SK-N-SH (cell line): Measurements from ENCODE around the gene PNPLA1. TPM values are rescaled to one million over a fixed set of nuclear protein-coding genes. Genes with fewer than 3 reads are reported as not detected.

Experiments used
- CTCF ChIA-PET: fragments of 300-600, 350-600 bp; formaldehyde crosslinking; extraction: SDS; loops from one replicate; lab custom pipeline; 2021; lab: Yijun Ruan, JAX
- POLR2A ChIA-PET: fragments of 350-600 bp; sonication (Branson Sonifier 250); formaldehyde crosslinking; extraction: SDS; loops from one replicate; lab custom pipeline; 2020; ENCODE audit warnings: antibody characterized with exemption, inconsistent platforms; lab: Yijun Ruan, JAX
- DNase-seq: peaks from one replicate; pipeline ENCODE4 v3.0.0; 2012
- H2AFZ ChIP-seq: fragments of 200-600 bp; sonication (generic); 2 replicates; pipeline ENCODE4 v1.8.1; 2016; ENCODE audit warnings: antibody characterized with exemption, mild to moderate bottlenecking, low read depth
- H3F3A ChIP-seq: fragments of 200-600 bp; sonication (generic); replicated peaks from 2 replicates; pipeline ENCODE3; 2016; ENCODE audit warnings: antibody characterized with exemption, mild to moderate bottlenecking; ENCODE audit not compliant: insufficient read depth
- H3K27ac ChIP-seq, 2 experiments: fragments of 200-500 bp in 1 of 2; fragments of 200-600 bp in 1 of 2; sonication (Bioruptor generic) in 1 of 2; sonication (generic), shearing (Covaris generic) in 1 of 2; 2 replicates each; pipeline versions ENCODE4 v1.5.1 to v1.6.1; 2014 to 2016; ENCODE audit warnings: low read depth in 2 of 2, inconsistent platforms in 1 of 2, low read length in 1 of 2, mild to moderate bottlenecking in 1 of 2, mixed read lengths in 1 of 2
- H3K27me3 ChIP-seq: fragments of 200-600 bp; sonication (generic), shearing (Covaris generic); 2 replicates; pipeline ENCODE4 v1.6.1; 2016; ENCODE audit warnings: mixed run types; ENCODE audit not compliant: insufficient read depth
- H3K36me3 ChIP-seq, 2 experiments: fragments of 200-500 bp in 1 of 2; fragments of 200-600 bp in 1 of 2; sonication (Bioruptor generic) in 1 of 2; sonication (generic) in 1 of 2; replicated peaks in 1 of 2; 2 replicates each; pipeline versions ENCODE3 to v1.5.1; 2014 to 2016; ENCODE audit warnings: low read length in 1 of 2, mild to moderate bottlenecking in 1 of 2; ENCODE audit not compliant: insufficient read depth in 2 of 2, control insufficient read depth in 1 of 2
- H3K4me1 ChIP-seq, 2 experiments: fragments of 200-500 bp in 1 of 2; fragments of 200-600 bp in 1 of 2; sonication (Bioruptor generic) in 1 of 2; sonication (generic), shearing (Covaris generic) in 1 of 2; 2 replicates each; pipeline versions ENCODE4 v1.5.1 to v1.6.1; 2014 to 2016; ENCODE audit warnings: low read depth in 1 of 2, low read length in 1 of 2, mixed run types in 1 of 2; ENCODE audit not compliant: insufficient read depth in 2 of 2, control insufficient read depth in 1 of 2
- H3K4me2 ChIP-seq: fragments of 200-600 bp; sonication (generic), shearing (Covaris generic); 2 replicates; pipeline ENCODE4 v1.6.1; 2017; ENCODE audit warnings: mixed run types
- H3K4me3 ChIP-seq, 2 experiments: fragments of 200-500 bp in 1 of 2; fragments of 200-600 bp in 1 of 2; sonication (Bioruptor generic) in 1 of 2; sonication (generic), shearing (Covaris generic) in 1 of 2; 2 replicates each; pipeline versions ENCODE4 v1.5.1 to v1.8.1; 2014 to 2016; ENCODE audit warnings: low read depth in 2 of 2, inconsistent platforms in 1 of 2, low read length in 1 of 2, mild to moderate bottlenecking in 1 of 2, mixed read lengths in 1 of 2, moderate library complexity in 1 of 2
- H3K79me2 ChIP-seq: fragments of 200-600 bp; sonication (generic); 2 replicates; pipeline ENCODE4 v1.8.1; 2017; ENCODE audit warnings: mild to moderate bottlenecking; ENCODE audit not compliant: insufficient read depth
- H3K9ac ChIP-seq: fragments of 200-600 bp; sonication (generic); 2 replicates; pipeline ENCODE4 v1.6.1; 2017; ENCODE audit warnings: mixed run types
- H3K9me2 ChIP-seq: fragments of 200-600 bp; sonication (generic); 2 replicates; pipeline ENCODE4 v1.6.1; 2017; ENCODE audit warnings: mixed run types
- H3K9me3 ChIP-seq: fragments of 200-600 bp; sonication (generic); 2 replicates; pipeline ENCODE4 v1.6.1; 2017; ENCODE audit warnings: mixed run types, mild to moderate bottlenecking, moderate library complexity
- H4K20me1 ChIP-seq: fragments of 200-600 bp; sonication (generic); 2 replicates; pipeline ENCODE4 v1.6.1; 2017; ENCODE audit warnings: mild to moderate bottlenecking, mixed run types; ENCODE audit not compliant: insufficient read depth
- FOXM1 ChIP-seq: IDR thresholded peaks from 2 replicates; pipeline ENCODE4 v1.4.0; 2012; ENCODE audit warnings: low read depth, mild to moderate bottlenecking
- GATA2 ChIP-seq: sonication (generic); formaldehyde crosslinking; IDR thresholded peaks from 2 replicates; pipeline ENCODE4 v1.5.0; 2020; ENCODE audit warnings: mild to moderate bottlenecking, missing genetic modification reagents
- MXI1 ChIP-seq: IDR thresholded peaks from 2 replicates; pipeline ENCODE4 v1.6.1; 2012; ENCODE audit warnings: mild to moderate bottlenecking, low read depth, low read length, improper control_type of control experiment
- RAD21 ChIP-seq: IDR thresholded peaks from 2 replicates; pipeline ENCODE4 v1.6.1; 2012; ENCODE audit warnings: mild to moderate bottlenecking, low read length
- RFX5 ChIP-seq: IDR thresholded peaks from 2 replicates; pipeline ENCODE4 v1.6.1; 2012; ENCODE audit warnings: mild to moderate bottlenecking, improper control_type of control experiment, low read length
- SMC3 ChIP-seq: IDR thresholded peaks from 2 replicates; pipeline ENCODE4 v1.6.1; 2012; ENCODE audit warnings: low read depth, low read length, improper control_type of control experiment
- TCF12 ChIP-seq: IDR thresholded peaks from 2 replicates; pipeline ENCODE4 v1.4.0; 2012
- TEAD4 ChIP-seq: IDR thresholded peaks from 2 replicates; pipeline ENCODE4 v1.4.0; 2012; ENCODE audit warnings: mild to moderate bottlenecking, borderline replicate concordance; ENCODE audit not compliant: insufficient read depth
- USF2 ChIP-seq: fragments of 150-350 bp; IDR thresholded peaks from 2 replicates; pipeline ENCODE4 v1.6.1; 2017; ENCODE audit warnings: antibody characterized with exemption, low read length, low read depth, borderline replicate concordance
- YY1 ChIP-seq: IDR thresholded peaks from 2 replicates; pipeline ENCODE4 v1.4.0; 2012; ENCODE audit warnings: low read depth, mild to moderate bottlenecking
- WGBS: methylation state at CpG from one replicate; pipeline ENCODE4 v1.1.6; 2017; ENCODE audit warnings: low lambda C conversion rate; 5-methylcytosine and 5-hydroxymethylcytosine counted together
- polyA plus RNA-seq, 3 experiments: library from polyadenylated mRNA; depleted of rRNA; stranded (reverse); fragments of >200 nt; gene quantifications; 2 replicates each; pipeline ENCODE4 v1.2.3, GENCODE V29; 2012
- TF ChIP-seq, protein P1 (sequence below): IDR thresholded peaks from 2 replicates; pipeline ENCODE4 v1.6.1; 2012; ENCODE audit warnings: mild to moderate bottlenecking, low read depth, low read length, moderate library complexity
- TF ChIP-seq, protein P2 (sequence below): fragments of 200-600 bp; sonication (generic); IDR thresholded peaks from 2 replicates; pipeline ENCODE4 v1.6.1; 2017; ENCODE audit warnings: antibody characterized with exemption, mild to moderate bottlenecking, moderate library complexity
- TF ChIP-seq, protein P3 (sequence below): IDR thresholded peaks from 2 replicates; pipeline ENCODE4 v1.4.0; 2012; ENCODE audit warnings: low read depth

The PNPLA1 gene
- polyA plus RNA-seq, 1 of the 3 experiments (the other 2 are of a cell fraction), result not detected

DNA sequence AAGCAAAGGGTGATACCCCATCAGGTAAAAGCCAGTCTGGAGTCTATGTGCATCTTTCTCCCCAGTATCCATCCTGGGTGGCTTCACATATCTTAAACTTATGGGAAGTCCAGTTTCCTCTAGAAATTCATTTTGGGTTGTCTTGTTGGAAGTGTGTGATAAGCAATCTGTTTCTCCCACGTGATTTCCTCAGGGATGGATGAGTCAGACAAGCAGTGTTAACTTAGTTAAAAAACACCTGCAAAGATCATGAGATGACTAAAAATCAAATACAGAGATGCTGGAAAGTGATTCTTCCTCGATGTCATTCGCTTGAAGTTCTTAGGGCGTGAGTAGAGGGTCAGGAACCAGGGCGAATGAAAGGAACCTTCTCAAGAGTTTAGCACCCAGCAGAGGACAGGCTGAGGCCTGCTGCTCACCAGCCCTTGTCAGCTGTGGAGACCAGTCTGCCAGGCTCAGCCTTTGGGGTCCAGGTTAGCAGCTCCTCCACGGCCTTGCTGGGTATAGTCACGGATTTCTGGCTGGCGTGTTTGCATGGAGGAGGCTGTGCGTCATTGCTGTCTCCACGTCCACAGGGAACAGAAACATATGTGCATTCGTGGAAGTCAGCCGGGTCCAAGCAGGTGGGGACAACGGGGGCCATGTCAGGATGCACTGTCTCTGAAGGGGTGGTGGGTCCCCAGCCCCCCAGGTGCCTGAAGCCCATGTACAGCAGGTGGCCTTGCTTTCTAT lies 2.8 kb upstream of the PNPLA1 start:
- no peaks in the 10 kb centered on the region; the same call in 1 of the 2 replicates for H3K27me3 ChIP-seq
- CTCF ChIA-PET, result interaction anchor here (1.2 kb wide), 1 partner anchor 24 kb away, joined by 3 read pairs; no protein-coding TSS in a partner anchor
- 78% methylated on average over 11 of the region's 13 CpGs for WGBS

More for the DNA sequence above, 2.8 kb upstream of the PNPLA1 start:
- DNase-seq, result no peak
- Histone ChIP-seq H3K9me2 (no peaks in the 10 kb centered on the region), H3K9ac (no peak overlapping the region)
- TF ChIP-seq RAD21 (no peak), GATA2 (no peak), TEAD4 (no peak), TCF12 (no peak), YY1 (no peak), SMC3 (no peak), RFX5 (no peak), FOXM1 (no peak), USF2 (no peak), MXI1 (no peak)
- TF ChIP-seq, protein P1, sequence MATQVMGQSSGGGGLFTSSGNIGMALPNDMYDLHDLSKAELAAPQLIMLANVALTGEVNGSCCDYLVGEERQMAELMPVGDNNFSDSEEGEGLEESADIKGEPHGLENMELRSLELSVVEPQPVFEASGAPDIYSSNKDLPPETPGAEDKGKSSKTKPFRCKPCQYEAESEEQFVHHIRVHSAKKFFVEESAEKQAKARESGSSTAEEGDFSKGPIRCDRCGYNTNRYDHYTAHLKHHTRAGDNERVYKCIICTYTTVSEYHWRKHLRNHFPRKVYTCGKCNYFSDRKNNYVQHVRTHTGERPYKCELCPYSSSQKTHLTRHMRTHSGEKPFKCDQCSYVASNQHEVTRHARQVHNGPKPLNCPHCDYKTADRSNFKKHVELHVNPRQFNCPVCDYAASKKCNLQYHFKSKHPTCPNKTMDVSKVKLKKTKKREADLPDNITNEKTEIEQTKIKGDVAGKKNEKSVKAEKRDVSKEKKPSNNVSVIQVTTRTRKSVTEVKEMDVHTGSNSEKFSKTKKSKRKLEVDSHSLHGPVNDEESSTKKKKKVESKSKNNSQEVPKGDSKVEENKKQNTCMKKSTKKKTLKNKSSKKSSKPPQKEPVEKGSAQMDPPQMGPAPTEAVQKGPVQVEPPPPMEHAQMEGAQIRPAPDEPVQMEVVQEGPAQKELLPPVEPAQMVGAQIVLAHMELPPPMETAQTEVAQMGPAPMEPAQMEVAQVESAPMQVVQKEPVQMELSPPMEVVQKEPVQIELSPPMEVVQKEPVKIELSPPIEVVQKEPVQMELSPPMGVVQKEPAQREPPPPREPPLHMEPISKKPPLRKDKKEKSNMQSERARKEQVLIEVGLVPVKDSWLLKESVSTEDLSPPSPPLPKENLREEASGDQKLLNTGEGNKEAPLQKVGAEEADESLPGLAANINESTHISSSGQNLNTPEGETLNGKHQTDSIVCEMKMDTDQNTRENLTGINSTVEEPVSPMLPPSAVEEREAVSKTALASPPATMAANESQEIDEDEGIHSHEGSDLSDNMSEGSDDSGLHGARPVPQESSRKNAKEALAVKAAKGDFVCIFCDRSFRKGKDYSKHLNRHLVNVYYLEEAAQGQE, result no peak
- TF ChIP-seq, protein P2, sequence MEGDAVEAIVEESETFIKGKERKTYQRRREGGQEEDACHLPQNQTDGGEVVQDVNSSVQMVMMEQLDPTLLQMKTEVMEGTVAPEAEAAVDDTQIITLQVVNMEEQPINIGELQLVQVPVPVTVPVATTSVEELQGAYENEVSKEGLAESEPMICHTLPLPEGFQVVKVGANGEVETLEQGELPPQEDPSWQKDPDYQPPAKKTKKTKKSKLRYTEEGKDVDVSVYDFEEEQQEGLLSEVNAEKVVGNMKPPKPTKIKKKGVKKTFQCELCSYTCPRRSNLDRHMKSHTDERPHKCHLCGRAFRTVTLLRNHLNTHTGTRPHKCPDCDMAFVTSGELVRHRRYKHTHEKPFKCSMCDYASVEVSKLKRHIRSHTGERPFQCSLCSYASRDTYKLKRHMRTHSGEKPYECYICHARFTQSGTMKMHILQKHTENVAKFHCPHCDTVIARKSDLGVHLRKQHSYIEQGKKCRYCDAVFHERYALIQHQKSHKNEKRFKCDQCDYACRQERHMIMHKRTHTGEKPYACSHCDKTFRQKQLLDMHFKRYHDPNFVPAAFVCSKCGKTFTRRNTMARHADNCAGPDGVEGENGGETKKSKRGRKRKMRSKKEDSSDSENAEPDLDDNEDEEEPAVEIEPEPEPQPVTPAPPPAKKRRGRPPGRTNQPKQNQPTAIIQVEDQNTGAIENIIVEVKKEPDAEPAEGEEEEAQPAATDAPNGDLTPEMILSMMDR, result no peak
- TF ChIP-seq, protein P3, sequence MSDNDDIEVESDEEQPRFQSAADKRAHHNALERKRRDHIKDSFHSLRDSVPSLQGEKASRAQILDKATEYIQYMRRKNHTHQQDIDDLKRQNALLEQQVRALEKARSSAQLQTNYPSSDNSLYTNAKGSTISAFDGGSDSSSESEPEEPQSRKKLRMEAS, result no peak
- TF ChIP-seq, all 33 proteins: peak for 0
- H3K4me1 ChIP-seq, result peaks cover 0 to 7% of the 10 kb centered on the region in 2 experiments; a peak in 1 of 4 replicates
- no peak overlapping the region for H3K4me3 ChIP-seq
- no peak overlapping the region for H3K4me2 ChIP-seq
- no peaks in the 10 kb centered on the region for H3F3A ChIP-seq
- H4K20me1 ChIP-seq, result no peaks in the 10 kb centered on the region
- H2AFZ ChIP-seq, result no peak overlapping the region
- POLR2A ChIA-PET, result no interaction called here
- H3K27ac ChIP-seq, result no peak overlapping the region
- no peaks in the 10 kb centered on the region for H3K36me3 ChIP-seq
- no peaks in the 10 kb centered on the region for H3K79me2 ChIP-seq
- no peaks in the 10 kb centered on the region for H3K9me3 ChIP-seq
